Measurements from ENCODE around the gene XXYLT1. TPM values are rescaled to one million over a fixed set of nuclear protein-coding genes. Genes with fewer than 3 reads are reported as not detected.
A peak's percentile ranks its signal among the peaks of the same experiment; 100 is the strongest.

XXYLT1 gene
- total RNA-seq, 1 experiment from 2014 or later = 7.3 TPM

DNA sequence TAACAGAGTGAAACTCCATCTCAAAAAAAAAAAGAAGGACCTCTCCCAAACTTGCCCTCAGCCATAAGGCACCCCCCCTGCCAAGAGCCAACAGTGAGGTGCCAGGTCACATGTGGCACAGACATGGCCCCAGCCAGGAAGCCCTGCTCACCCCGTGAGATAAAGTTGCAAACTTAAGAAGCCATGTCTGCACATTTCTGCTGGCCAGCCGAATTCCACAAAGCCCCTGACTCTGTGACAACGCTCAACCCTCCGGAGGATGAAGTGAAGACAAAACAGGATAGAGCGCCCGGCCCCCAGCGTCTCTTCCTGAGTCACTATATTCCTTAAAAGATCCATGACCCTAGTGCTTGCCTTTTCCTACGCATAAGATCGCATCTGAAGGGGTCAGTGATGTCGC lies 188.1 kb downstream of the XXYLT1 start:
- H3K27me3 ChIP-seq (ENCODE audit: low read length) = no peaks in the 10 kb centered on the region
- peaks cover 5% of the 10 kb centered on the region; the same call in 1 of the 2 replicates for H3K4me1 ChIP-seq (ENCODE audit: low read length)
- no peak overlapping the region for H3K4me3 ChIP-seq (ENCODE audit: low read length)
- no peak overlapping the region for H3K27ac ChIP-seq (ENCODE audit: low read length)
- H3K9me3 ChIP-seq (ENCODE audit: low read length) = no peaks in the 10 kb centered on the region
- no peaks in the 10 kb centered on the region for H3K36me3 ChIP-seq (ENCODE audit: insufficient read depth, low read length)
- no peaks in the 10 kb centered on the region for H3K9me2 ChIP-seq (replicated peaks; ENCODE audit: insufficient read depth, low read length)
- DNase-seq = no peak
- no peaks in the 10 kb centered on the region for H3K79me2 ChIP-seq (ENCODE audit: low read length)
- no peak overlapping the region for H3K4me2 ChIP-seq (ENCODE audit: low read depth, low read length, poor library complexity, severe bottlenecking)
- peaks cover 53% of the 10 kb centered on the region for H4K20me1 ChIP-seq (ENCODE audit: insufficient read depth, low read depth, low read length)
- no peak overlapping the region for H3K9ac ChIP-seq (ENCODE audit: low read length)
- no peak overlapping the region for H2AFZ ChIP-seq (ENCODE audit: low read length)

GRCh38 chr3:195081242-195081963 lies 189.6 kb downstream of the XXYLT1 start:
- no peak overlapping the region for H3K4me3 ChIP-seq (ENCODE audit: low read length)
- DNase-seq = no peak
- H3K27me3 ChIP-seq (ENCODE audit: low read length) = no peaks in the 10 kb centered on the region
- peaks cover 5% of the 10 kb centered on the region; the same call in 1 of the 2 replicates for H3K4me1 ChIP-seq (ENCODE audit: low read length)
- H3K9me2 ChIP-seq (replicated peaks; ENCODE audit: insufficient read depth, low read length) = no peaks in the 10 kb centered on the region
- no peaks in the 10 kb centered on the region for H3K9me3 ChIP-seq (ENCODE audit: low read length)
- no peak overlapping the region for H3K4me2 ChIP-seq (ENCODE audit: low read depth, low read length, poor library complexity, severe bottlenecking)
- no peaks in the 10 kb centered on the region for H3K36me3 ChIP-seq (ENCODE audit: insufficient read depth, low read length)
- no peaks in the 10 kb centered on the region for H3K79me2 ChIP-seq (ENCODE audit: low read length)
- H4K20me1 ChIP-seq (ENCODE audit: insufficient read depth, low read depth, low read length) = peaks cover 54% of the 10 kb centered on the region
- no peak overlapping the region for H3K9ac ChIP-seq (ENCODE audit: low read length)
- no peak overlapping the region for H3K27ac ChIP-seq (ENCODE audit: low read length)
- no peak overlapping the region for H2AFZ ChIP-seq (ENCODE audit: low read length)

DNA sequence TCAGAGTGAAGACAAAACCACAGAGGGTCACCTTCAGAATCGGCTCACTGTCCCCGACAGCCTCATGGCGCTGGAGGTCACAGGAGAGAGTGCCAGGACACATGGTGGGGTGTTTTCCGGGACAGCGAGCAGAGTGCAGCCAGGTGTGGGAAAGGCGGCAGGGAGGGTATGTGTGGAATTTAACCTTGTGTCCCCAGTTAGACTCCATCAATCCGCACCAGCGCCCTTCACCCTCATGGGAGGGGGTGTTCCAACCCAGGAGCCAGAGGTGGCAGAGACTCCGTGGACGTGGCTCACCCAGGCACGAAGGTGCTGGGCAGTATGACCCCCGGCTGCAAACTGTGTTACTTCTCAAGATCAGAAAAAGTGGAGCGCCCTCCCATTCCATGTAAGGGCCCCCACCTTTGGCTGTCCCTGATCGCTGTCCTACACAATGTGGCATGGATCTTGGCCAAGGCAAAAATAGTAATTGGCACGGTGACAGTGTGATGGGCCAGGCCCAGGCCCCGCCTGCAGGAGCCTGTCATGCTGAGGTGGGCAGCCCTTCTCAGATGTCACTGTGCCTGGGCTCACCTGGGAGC lies 190.3 kb downstream of the XXYLT1 start:
- Histone ChIP-seq H3K36me3 (ENCODE audit: insufficient read depth, low read length) (no peaks in the 10 kb centered on the region), H4K20me1 (ENCODE audit: insufficient read depth, low read depth, low read length) (peaks cover 46% of the 10 kb centered on the region; the same call in 1 of the 2 replicates), H3K9me2 (replicated peaks; ENCODE audit: insufficient read depth, low read length) (no peaks in the 10 kb centered on the region), H2AFZ (ENCODE audit: low read length) (no peak overlapping the region), H3K79me2 (ENCODE audit: low read length) (no peaks in the 10 kb centered on the region), H3K4me1 (ENCODE audit: low read length) (peaks cover 5% of the 10 kb centered on the region; the same call in 1 of the 2 replicates), H3K4me3 (ENCODE audit: low read length) (no peak overlapping the region), H3K9ac (ENCODE audit: low read length) (no peak overlapping the region), H3K4me2 (ENCODE audit: low read depth, low read length, poor library complexity, severe bottlenecking) (no peak overlapping the region), H3K27ac (ENCODE audit: low read length) (no peak overlapping the region), H3K27me3 (ENCODE audit: low read length) (no peaks in the 10 kb centered on the region), H3K9me3 (ENCODE audit: low read length) (no peaks in the 10 kb centered on the region)
- no peak for DNase-seq

DNA sequence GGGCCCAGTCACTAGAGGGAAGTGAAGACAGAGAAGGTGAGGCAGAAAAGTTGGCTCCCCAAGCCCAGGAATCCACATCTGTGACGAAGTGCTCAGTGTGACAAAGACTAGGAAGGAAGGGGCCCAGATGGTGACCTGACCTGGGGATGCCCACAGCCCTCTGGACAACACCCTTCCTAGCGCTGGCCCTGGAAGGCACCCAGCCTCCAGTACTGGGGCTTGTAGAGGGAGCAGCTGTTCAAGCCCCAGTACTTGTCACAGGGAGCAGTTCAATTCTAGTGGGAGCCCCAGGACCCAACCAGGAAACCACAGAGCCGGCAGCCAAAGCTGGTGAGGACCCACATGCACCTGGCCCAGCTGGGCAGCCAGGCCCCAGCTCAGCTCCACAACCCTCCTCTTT lies 190.8 kb downstream of the XXYLT1 start:
- H3K27ac ChIP-seq (ENCODE audit: low read length) = no peak overlapping the region
- DNase-seq = no peak
- no peak overlapping the region for H3K4me3 ChIP-seq (ENCODE audit: low read length)
- no peak overlapping the region for H3K4me2 ChIP-seq (ENCODE audit: low read depth, low read length, poor library complexity, severe bottlenecking)
- no peak overlapping the region for H3K9ac ChIP-seq (ENCODE audit: low read length)
- peaks cover 5% of the 10 kb centered on the region; the same call in 1 of the 2 replicates for H3K4me1 ChIP-seq (ENCODE audit: low read length)
- H4K20me1 ChIP-seq (ENCODE audit: insufficient read depth, low read depth, low read length) = peaks cover 46% of the 10 kb centered on the region; the same call in 1 of the 2 replicates
- no peak overlapping the region for H2AFZ ChIP-seq (ENCODE audit: low read length)
- no peaks in the 10 kb centered on the region for H3K79me2 ChIP-seq (ENCODE audit: low read length)
- H3K9me3 ChIP-seq (ENCODE audit: low read length) = no peaks in the 10 kb centered on the region
- no peaks in the 10 kb centered on the region for H3K9me2 ChIP-seq (replicated peaks; ENCODE audit: insufficient read depth, low read length)
- no peaks in the 10 kb centered on the region for H3K36me3 ChIP-seq (ENCODE audit: insufficient read depth, low read length)
- no peaks in the 10 kb centered on the region for H3K27me3 ChIP-seq (ENCODE audit: low read length)

GRCh38 chr3:195079636-195080035 lies 191.3 kb downstream of the XXYLT1 start:
- Histone ChIP-seq H3K9me3 (ENCODE audit: low read length) (no peaks in the 10 kb centered on the region), H4K20me1 (ENCODE audit: insufficient read depth, low read depth, low read length) (peaks cover 41% of the 10 kb centered on the region; the same call in 1 of the 2 replicates), H3K27me3 (ENCODE audit: low read length) (no peaks in the 10 kb centered on the region), H3K27ac (ENCODE audit: low read length) (no peak overlapping the region), H3K9me2 (replicated peaks; ENCODE audit: insufficient read depth, low read length) (no peaks in the 10 kb centered on the region), H3K4me3 (ENCODE audit: low read length) (no peak overlapping the region), H3K79me2 (ENCODE audit: low read length) (no peaks in the 10 kb centered on the region), H3K4me2 (ENCODE audit: low read depth, low read length, poor library complexity, severe bottlenecking) (no peak overlapping the region), H2AFZ (ENCODE audit: low read length) (no peak overlapping the region), H3K4me1 (ENCODE audit: low read length) (peaks cover 5% of the 10 kb centered on the region; the same call in 1 of the 2 replicates), H3K9ac (ENCODE audit: low read length) (0 out of 2 replicates have a peak overlapping the region, but pooled peaks have one; percentile 10), H3K36me3 (ENCODE audit: insufficient read depth, low read length) (no peaks in the 10 kb centered on the region)
- DNase-seq = no peak

DNA sequence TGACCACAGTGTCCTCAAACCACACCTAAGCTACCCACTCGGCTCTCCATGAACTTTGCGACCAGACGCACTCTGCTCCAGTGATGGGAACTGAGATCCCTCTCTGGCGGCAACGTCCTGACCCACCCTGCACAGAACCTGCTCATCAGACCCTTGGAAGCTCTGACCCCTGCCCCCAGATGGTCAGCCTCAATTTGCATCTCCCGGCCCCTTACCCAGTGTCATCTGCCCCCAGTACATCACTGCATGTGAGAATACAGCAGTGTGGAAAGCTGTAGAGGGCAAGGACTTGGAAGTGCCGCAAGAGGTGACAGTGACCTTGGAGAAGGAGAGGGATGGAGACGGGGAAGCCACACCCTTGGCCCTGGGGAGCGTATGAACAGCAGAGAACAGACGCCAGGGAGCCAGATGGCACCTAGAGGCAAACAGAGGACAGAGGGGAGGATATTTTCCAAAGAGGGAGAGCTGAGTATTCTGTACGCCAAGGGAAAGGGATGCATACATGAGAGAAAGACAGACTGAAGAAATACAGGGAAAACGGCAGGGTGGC lies 192.0 kb downstream of the XXYLT1 start:
- Histone ChIP-seq H3K79me2 (ENCODE audit: low read length) (no peaks in the 10 kb centered on the region), H3K4me2 (ENCODE audit: low read depth, low read length, poor library complexity, severe bottlenecking) (no peak overlapping the region), H3K4me3 (ENCODE audit: low read length) (no peak overlapping the region), H3K36me3 (ENCODE audit: insufficient read depth, low read length) (no peaks in the 10 kb centered on the region), H3K9ac (ENCODE audit: low read length) (no peak overlapping the region), H2AFZ (ENCODE audit: low read length) (no peak overlapping the region), H3K27me3 (ENCODE audit: low read length) (no peaks in the 10 kb centered on the region), H3K9me2 (replicated peaks; ENCODE audit: insufficient read depth, low read length) (no peaks in the 10 kb centered on the region), H4K20me1 (ENCODE audit: insufficient read depth, low read depth, low read length) (peaks cover 35% of the 10 kb centered on the region; the same call in 1 of the 2 replicates), H3K27ac (ENCODE audit: low read length) (no peak overlapping the region), H3K4me1 (ENCODE audit: low read length) (peaks cover 5% of the 10 kb centered on the region; the same call in 1 of the 2 replicates), H3K9me3 (ENCODE audit: low read length) (no peaks in the 10 kb centered on the region)
- no peak for DNase-seq

- H2AFZ ChIP-seq (ENCODE audit: low read length) = no peak overlapping the region
- no peaks in the 10 kb centered on the region for H3K9me3 ChIP-seq (ENCODE audit: low read length)
- no peaks in the 10 kb centered on the region for H3K79me2 ChIP-seq (ENCODE audit: low read length)
- no peak overlapping the region for H3K9ac ChIP-seq (ENCODE audit: low read length)
- DNase-seq = no peak
- peaks cover 5% of the 10 kb centered on the region; the same call in 1 of the 2 replicates for H3K4me1 ChIP-seq (ENCODE audit: low read length)
- no peak overlapping the region for H3K4me3 ChIP-seq (ENCODE audit: low read length)
- no peaks in the 10 kb centered on the region for H3K9me2 ChIP-seq (replicated peaks; ENCODE audit: insufficient read depth, low read length)
- H3K4me2 ChIP-seq (ENCODE audit: low read depth, low read length, poor library complexity, severe bottlenecking) = no peak overlapping the region
- H3K27me3 ChIP-seq (ENCODE audit: low read length) = no peaks in the 10 kb centered on the region
- no peak overlapping the region for H3K27ac ChIP-seq (ENCODE audit: low read length)
- H4K20me1 ChIP-seq (ENCODE audit: insufficient read depth, low read depth, low read length) = peaks cover 33% of the 10 kb centered on the region; the same call in 1 of the 2 replicates
- H3K36me3 ChIP-seq (ENCODE audit: insufficient read depth, low read length) = no peaks in the 10 kb centered on the region
These were observed 193.1 kb downstream of the XXYLT1 start for GRCh38 chr3:195077611-195078540.
